ENCODE data around the gene HP.

DNA sequence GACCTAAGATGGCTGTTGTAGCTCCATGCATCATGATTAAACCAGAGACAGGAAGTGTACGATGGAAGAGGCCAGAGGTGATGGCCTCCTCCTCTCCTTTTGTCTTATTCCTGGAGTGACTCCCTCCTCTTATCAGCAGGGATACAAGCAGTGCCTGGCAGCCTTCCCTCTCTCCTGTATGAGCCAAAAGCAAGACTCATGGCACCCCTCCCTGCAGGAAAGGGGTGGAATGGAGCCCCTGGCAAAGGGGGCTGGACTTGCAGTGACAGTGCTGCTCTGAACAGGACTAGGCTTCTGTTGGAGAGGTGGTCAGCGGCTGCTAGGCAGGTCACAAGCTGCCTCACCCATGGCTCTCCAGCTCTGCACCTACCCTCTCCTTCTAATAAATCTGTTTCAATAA lies 30.7 kb downstream of the HP start:
- TF ChIP-seq, protein P1, sequence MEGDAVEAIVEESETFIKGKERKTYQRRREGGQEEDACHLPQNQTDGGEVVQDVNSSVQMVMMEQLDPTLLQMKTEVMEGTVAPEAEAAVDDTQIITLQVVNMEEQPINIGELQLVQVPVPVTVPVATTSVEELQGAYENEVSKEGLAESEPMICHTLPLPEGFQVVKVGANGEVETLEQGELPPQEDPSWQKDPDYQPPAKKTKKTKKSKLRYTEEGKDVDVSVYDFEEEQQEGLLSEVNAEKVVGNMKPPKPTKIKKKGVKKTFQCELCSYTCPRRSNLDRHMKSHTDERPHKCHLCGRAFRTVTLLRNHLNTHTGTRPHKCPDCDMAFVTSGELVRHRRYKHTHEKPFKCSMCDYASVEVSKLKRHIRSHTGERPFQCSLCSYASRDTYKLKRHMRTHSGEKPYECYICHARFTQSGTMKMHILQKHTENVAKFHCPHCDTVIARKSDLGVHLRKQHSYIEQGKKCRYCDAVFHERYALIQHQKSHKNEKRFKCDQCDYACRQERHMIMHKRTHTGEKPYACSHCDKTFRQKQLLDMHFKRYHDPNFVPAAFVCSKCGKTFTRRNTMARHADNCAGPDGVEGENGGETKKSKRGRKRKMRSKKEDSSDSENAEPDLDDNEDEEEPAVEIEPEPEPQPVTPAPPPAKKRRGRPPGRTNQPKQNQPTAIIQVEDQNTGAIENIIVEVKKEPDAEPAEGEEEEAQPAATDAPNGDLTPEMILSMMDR (IDR thresholded peaks at IDR 0.05; ENCODE audit: poor library complexity): no peak
- no peak for TF ChIP-seq EZH2phosphoT487 (IDR thresholded peaks at IDR 0.05; ENCODE audit: low read depth, severe bottlenecking, unreplicated experiment)
